ENCODE results near the gene DVL3.
"Not testable (repeated sequence)": the region's sequence is repeated elsewhere in the genome, so short reads cannot be mapped to it uniquely, and the experiment has no call there.

DVL3 gene

DNA sequence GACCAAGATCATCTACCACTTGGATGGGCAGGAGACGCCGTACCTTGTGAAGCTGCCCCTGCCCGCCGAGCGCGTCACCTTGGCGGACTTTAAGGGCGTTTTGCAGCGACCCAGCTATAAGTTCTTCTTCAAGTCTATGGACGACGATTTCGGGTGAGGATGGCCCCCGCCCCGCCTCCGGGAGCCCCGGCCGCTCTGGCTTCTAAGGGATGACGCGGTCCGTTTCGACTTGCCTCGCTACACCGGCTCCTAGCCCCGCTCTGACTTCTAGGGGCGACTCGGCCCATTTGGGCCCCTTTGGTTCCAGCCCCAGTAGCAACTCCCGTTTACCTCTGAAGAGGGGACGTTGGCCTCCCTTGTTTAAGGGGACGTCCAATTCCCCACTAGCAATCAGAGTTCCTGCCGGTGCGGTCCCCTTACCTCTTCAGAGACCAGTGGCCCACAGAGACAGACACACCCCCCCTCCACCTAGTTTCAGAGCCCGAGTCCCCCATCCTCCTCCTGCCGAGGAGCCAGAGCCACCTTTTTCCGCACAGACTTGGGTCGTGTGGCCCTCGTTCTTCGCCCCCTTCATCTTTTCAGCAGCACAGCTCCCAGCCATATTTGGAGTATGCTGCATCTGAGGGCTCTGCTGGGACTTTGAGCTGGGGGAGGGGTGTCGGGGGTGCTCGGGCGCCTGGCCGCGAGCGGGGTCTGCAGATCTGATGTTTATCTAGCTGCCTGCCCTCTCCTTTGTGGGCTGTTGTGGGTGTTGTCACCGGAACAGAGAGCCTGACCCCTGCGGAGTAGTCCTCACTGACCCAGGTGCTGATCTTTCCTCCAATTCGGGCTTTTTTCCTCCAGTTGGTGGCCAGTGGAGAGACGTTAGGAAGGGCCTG is 706 bp downstream of the DVL3 start:
- no peak for DNase-seq (ENCODE audit: low read depth)

DNA sequence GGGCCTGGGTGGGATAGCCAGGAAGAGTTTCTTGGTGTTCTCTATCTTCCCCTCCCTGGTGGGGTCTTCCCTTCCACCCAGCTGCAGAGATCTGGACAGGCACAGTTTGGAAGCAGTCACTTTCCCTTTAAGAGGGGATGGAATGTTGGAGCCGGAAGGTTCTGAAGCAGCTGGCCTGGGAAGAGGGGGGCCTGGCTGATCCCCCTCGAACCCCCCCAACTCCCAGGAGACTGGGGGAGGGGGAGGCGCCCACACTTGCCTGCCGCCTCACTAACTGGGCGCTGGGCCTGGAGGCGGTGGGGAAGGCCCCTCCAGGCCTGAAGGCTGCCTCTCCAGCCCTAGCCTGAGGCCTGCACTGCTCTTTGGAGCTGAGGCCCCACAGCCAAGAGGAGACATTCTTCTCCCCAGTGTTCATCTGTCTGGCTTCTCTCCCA is 1.4 kb downstream of the DVL3 start:
- DNase-seq (ENCODE audit: low read depth), result no peak

GRCh38 chr3:184157206-184157605 is 2.0 kb downstream of the DVL3 start:
- DNase-seq (ENCODE audit: low read depth), result no peak

- no peak for DNase-seq (ENCODE audit: low read depth)
These were observed 3.2 kb downstream of the DVL3 start for GRCh38 chr3:184158404-184158803.

GRCh38 chr3:184160456-184160855 is 5.3 kb downstream of the DVL3 start:
- no peak for DNase-seq (ENCODE audit: low read depth)

DNA sequence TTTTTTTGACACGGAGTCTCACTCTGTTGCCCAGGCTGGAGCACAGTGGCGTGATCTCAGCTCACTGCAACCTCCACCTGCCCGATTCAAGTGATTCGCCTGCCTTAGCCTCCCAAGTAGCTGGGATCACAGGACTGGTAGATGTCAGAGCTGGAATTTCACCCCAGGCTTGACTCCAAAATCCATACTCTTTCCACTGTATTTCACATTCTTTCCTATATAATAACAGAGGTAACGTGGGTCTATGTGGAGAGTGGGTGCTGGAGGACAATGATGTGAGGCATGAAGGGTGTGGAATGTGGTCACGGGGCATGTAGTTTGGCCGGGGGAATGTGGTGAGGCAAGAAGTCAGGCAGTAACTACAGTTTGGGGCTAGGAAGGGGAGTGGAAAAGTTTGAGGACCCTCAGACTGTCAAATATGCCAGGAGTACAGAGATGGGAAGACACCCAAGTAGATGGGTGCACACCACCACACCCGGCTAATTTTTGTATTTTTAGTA is 7.4 kb downstream of the DVL3 start:
- not testable (repeated sequence) for DNase-seq (ENCODE audit: low read depth)

- DNase-seq (ENCODE audit: low read depth), result no peak
These were observed 9.6 kb downstream of the DVL3 start for GRCh38 chr3:184164648-184165330.

- DNase-seq (ENCODE audit: low read depth), result no peak
These were observed 10.4 kb downstream of the DVL3 start for GRCh38 chr3:184165543-184165942.

DNA sequence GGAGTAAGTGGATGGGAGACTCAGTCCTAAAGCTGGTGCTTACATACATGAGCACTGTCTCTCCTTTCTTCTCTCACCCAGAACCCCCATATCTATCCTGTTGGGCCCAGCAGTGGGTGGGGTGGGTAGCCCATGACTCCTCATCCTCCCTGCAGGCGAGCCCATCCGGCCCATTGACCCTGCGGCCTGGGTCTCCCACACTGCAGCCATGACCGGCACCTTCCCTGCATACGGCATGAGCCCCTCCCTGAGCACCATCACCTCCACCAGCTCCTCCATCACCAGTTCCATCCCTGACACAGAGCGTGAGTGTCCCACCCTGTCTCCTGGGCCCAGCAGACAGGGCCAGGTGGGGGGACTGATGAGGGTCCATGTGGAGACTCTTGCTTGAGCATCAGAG is 11.5 kb downstream of the DVL3 start:
- no peak for DNase-seq (ENCODE audit: low read depth)

- DNase-seq (ENCODE audit: low read depth), result no peak
These were observed 12.6 kb downstream of the DVL3 start for GRCh38 chr3:184167786-184168185.

- no peak for DNase-seq (ENCODE audit: low read depth)
These were observed 13.4 kb downstream of the DVL3 start for GRCh38 chr3:184168363-184169120.

GRCh38 chr3:184169896-184170875 is 15.0 kb downstream of the DVL3 start:
- DNase-seq (ENCODE audit: low read depth), result no peak

DNA sequence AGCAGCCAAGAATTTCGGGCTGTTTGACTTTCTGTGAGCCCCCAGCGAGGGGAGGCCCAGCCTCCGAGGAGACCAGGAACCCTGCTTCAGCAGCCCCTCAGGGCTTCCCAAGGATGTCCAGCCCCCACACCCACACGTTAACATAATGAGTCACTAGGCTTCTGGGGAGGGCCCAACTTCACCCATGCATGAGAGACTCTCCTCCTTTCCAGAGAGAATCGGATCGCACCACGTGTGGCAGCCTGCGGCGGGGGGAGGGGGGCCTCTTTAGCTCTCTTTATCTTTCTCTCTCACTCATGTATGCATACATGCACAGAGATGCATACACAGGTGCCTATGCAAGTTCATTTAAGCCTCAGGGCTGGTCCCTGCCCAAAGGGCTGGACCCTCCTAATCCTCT is 16.4 kb downstream of the DVL3 start:
- DNase-seq (ENCODE audit: low read depth), result no peak

DNA sequence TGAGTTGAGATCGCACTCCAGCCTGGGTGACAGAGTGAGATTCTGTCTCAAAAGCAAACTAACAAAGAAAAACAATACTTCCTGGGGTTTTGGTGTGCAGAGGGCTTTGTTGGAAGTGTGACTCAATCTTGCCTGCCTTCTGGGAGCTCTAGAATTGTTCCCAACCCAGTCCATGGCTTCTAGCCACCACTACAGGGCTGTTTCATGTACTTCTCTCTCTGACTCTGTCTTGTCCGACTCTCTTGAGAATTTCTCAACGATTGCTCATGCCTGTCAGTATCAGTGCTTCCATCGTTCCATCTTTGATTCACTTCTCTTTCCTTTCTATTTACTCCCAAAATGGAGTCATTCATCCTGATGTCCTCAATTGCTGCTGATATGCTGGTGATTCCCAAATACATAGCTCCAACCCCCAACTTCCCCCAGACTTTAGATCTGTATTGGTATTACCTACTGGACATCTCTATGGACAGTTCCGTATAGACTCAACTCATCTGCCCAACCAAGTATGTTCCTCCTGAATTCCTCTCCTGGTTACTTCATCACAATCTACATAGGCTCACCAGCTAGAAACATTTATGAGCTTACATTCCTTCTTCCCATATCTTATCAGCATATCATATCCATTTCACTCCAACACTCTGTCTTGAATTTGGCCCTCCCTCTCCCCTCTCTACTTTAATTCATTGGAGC is 17.6 kb downstream of the DVL3 start:
- DNase-seq (ENCODE audit: low read depth), result no peak

DNA sequence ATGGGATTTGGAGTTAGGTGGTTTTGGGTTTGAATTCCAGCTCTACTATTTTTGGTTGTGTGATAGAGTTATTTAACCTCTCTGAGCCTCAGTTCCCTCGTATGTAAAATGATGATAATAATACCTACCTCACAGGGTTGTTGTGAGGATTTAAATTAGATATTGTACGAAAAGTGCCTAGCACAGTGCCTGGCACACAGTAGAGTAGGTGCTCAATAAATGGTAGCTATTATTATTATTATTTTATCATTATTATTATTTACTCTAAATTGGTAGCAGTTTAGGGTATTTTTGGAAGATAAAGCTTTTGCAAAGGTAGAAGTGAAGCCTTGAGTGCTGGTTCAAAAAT is 18.2 kb downstream of the DVL3 start:
- no peak for DNase-seq (ENCODE audit: low read depth)

- DNase-seq (ENCODE audit: low read depth), result no peak
These were observed 19.1 kb downstream of the DVL3 start for GRCh38 chr3:184174284-184174645.

DNA sequence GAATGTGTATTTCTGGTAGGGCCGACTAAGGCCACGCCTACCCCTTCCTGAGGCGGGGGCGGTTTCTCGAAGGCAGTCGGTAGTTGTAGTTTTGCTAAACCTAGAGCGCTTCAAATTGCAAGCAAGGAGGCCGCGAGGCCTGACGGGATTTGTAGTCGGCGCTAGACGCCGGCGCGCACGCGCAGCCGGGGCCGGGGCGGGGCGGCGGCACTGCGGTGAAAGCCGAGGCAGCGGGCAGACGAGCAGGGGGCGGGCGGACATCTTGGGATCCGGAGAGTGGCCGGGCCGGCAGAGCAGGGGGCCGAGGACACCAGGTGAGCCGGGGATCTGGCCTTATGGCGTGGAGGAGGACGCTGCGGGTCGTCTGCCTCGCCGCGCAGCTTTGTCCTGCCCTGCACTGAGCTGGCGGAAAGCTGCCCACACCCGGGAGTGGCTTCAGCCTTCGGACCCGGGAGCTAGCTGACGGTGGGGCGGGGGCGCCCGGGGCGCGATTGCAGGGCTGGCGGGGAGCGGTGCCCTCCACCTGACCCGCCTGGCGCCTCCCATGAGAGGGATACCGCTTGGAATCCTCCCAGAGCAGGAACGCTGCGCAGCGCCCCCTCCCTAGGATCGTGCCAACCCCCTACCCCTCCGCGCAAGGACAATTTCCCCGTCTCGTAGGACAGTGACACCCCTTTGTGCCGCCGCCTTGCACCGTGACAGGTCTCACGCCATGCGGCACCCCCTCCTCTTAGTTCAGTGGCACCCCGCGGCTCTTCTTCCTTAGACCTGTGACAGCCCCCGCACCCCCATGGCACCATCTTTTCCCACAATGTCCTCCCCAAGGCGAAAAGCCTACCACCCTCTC is 19.7 kb downstream of the DVL3 start, which contains the start of gene AP2M1:
TSS of gene AP2M1 (plus strand) at position 210 of the 847 bp plus-strand sequence. CDS start 2,139 bp downstream, outside the sequence.
- peak; percentile 89 for DNase-seq (ENCODE audit: low read depth)

- DNase-seq (ENCODE audit: low read depth), result no peak
These were observed 20.3 kb downstream of the DVL3 start for GRCh38 chr3:184175506-184175905.

- no peak for DNase-seq (ENCODE audit: low read depth)
These were observed 20.8 kb downstream of the DVL3 start for GRCh38 chr3:184175981-184176376.
